ENCODE data around the gene MNX1.

Gene MNX1

DNA sequence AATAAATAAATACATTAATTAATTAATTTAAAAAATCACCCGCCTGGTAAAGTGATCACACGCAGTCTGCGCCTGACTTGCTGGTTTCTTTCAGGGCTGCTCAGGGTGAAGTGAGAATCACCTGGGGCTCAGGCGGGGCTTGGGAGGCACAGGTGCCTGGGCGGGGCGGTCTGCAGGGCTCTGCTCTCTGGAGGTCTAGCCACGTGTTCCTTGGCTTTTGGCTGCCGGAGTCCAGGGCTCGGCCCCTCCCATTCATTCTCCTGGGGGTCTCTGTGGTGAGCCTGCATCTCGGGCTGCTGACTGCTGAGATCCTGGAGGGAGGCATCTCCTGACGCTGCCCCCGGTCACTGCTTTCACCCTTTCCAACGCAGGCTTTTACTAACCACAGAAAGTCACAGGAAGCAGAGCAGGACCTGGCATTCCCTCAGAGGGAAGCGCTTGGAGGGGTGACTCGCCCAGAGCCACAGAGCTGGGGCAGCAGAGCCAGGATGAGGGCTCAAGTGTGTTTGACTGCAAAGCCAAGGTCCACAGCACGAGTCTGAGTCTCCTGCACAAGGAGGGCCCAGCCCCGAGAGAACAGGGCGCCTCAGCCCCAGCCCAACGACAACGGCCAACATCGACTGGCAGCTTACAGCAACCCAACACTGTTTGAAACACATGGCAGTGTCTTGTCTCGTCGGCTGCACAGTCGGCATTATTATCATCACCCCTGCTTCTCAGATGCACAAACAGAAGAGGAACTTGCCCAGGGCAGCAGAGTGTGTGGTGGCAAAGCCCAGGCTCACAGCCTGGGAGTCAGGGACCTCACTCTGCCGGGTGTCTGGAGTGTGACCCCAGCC is 22.4 kb upstream of the MNX1 start:
- no peak for DNase-seq

DNA sequence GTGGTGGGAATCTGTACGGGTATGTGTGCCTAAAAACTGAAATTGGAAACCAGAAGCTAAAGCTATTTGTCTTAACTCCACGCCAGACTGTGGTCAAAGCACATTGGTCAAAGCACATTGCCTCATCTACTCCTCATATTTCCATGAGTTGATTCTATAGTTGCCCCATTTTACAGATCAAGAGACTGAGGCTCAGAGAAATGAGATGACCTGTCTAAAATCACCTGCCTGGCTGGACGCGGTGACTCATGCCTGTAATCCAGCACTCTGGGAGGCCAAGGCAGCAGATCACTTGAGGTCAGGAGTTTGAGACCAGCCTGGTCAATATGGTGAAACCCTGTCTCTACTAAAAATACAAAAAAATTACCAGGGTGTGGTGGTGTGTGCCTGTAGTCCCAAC is 21.7 kb upstream of the MNX1 start:
- no peak for DNase-seq

DNA sequence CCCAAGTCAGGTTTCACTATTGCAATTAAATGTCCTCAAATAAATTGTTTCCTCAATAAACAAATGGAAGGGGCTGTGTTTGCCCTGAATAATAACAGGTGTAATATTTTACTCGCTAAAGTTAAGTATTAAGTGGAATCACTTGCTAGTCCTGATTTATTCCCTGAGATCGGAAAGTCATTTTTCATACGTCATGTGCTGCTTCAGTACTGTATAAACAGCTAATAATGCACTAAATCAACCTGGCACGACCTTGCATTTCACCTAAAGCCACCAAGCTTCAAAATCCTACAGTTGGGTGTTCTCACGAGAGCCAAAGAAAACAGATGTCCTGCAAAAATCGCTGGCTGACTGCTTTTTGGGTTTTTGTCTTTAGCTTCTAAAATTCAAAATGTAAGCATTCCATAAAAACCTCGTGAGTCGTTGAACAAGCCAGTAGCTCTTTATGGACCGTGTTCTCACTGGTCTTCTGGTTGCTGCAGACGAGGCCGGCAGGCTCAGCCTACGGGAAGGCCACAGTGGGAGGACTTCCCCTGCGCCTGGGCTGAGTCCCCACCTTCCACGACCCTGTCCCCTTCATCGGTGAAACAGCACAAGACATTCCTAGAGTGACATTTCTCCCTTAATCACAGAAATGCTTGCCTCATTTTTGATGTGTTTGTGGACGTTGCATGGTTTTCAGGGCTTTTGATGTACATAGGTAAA is 17.9 kb upstream of the MNX1 start:
- no peak for DNase-seq

DNA sequence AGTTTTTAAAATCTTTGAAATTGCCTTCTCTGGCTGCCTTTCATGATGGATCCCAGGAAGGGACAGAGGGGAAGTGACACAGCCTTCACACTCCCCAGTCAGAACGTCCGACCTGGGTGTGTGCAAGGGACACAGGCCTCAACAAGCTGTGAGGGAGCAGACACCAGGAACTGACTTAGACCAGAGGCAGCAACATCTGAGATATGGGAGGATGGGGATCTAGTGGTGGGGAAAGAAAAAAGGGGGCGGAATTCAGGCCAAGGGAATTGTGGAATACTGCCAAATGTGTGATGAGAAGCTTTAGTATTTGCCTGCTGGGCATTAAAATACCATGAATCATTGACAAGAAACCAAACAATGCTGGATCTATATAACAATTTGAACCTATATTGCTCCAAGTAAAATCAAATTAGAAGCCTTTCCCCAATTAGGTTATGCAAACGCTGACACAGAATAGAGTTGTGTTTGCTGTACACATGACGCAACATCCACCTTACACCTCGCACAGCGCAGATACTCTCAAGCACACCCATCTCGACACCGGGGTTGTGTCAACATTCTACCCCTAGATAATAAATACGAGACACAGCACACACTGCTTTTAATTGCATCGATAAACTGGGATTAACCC is 17.2 kb upstream of the MNX1 start:
- no peak for DNase-seq

DNA sequence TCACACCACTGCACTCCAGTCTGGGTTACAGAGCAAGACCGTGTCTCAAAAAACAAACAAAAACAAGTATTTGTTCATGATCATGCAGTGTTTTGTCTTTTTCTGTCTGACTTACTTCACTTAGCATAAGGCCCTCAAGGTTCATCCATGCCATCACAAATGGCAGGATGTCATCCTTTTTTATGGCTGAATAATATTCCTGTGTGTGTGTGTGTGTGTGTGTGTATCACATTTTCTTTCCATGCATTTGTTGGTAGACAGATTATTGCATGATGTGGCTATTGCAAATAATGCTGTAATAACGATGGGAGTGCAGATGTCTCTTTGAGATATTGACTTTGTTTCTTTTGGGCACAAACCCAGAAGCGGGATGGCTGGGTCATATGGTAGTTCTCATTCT is 14.3 kb upstream of the MNX1 start:
- DNase-seq, result no peak

DNA sequence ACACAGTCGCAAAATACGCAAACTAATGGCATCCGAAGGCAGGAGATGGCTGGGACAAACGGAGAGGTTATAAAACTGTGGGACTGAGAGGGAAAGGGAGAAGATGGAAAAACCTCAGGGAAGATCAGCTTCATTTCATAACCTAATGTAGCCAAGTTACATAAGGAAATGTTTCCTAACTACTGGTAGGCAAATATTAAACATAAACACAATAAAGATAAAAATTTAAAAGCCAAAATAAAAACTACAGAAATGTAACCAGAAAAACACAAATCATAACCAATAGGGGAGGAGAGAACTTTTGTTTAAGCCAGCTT is 13.1 kb upstream of the MNX1 start:
- DNase-seq, result no peak

DNA sequence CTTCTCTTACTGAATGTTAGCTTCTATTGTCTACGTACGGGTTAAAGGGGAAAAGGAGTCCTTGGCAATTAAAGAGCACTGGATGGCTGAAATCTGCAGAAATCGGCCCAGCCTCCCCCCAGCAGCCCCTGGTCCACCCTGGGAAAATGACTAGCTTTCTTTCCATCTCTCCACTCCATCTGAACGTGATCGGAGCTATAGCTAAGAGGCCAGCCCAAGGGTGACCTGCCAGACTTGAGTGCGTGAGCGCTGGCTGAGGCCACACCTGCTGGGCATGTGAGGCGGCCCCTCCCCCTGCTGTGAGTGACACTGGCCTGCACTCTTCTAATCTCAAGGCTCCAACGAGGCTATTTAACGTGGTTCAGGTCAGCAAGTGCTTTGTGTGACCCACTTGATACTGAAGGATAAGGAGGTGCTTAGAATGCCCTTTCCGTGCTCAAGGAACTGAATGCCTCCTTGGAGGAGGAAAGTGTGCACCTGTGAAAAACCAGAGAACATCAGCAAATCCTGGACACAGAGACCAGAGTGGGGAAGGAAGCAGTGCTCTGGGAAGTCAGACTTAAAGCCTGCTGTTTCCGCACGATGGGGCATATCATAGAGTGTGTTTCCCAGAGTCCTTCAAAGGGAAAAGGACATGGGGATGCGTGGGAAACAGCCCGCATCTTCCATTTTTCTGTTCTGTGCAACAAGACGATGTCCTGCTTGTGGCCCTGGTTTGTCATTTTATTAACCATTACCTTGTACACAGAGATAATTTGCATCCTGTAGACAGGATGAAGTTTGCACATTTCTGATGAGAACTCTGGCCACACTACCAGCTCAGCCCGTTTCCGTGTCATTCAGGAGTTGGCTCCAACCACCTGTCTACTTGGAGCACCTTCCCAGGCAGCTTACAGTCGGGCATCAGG is 12.5 kb upstream of the MNX1 start:
- DNase-seq, result no peak

DNA sequence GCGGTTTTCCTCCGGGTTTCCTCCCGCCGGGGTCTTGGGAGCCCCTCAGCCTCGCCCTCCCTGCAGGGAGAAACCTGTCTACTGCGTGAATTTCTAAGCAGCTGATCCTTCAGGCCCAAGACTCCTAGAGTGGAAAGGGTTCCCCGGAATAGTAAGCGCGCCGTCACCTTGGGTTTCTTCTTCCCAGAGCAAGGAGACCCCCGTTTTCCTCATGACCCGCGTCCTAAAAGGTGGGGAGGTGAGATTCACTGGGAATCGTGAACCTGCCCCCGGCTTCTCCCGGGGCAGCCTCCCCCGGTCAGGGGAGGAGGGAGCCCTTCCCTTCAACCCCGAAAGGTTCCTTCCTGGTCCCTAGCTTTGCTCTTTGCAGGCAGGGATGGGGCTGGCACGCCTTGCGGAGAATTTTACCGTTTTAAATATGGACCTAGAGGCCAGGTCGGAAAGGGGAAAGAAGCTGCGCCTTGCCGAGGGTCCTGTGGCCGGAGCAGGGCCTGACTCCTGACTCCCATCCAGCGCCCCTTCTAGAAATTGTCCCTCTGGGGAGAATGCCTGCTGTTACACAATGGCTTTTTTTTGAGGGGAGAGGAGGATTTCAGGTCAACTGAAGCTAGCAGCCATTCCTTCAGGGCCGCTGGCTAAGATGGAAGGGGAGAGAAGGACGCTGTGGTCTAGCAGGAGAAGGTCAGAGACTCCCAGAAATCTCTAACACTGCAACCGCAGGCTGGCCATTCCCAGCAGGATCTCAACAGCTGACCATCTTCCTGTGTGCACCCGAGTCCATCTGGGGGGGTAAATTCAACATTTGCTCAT is 11.6 kb upstream of the MNX1 start:
- no peak for DNase-seq

DNA sequence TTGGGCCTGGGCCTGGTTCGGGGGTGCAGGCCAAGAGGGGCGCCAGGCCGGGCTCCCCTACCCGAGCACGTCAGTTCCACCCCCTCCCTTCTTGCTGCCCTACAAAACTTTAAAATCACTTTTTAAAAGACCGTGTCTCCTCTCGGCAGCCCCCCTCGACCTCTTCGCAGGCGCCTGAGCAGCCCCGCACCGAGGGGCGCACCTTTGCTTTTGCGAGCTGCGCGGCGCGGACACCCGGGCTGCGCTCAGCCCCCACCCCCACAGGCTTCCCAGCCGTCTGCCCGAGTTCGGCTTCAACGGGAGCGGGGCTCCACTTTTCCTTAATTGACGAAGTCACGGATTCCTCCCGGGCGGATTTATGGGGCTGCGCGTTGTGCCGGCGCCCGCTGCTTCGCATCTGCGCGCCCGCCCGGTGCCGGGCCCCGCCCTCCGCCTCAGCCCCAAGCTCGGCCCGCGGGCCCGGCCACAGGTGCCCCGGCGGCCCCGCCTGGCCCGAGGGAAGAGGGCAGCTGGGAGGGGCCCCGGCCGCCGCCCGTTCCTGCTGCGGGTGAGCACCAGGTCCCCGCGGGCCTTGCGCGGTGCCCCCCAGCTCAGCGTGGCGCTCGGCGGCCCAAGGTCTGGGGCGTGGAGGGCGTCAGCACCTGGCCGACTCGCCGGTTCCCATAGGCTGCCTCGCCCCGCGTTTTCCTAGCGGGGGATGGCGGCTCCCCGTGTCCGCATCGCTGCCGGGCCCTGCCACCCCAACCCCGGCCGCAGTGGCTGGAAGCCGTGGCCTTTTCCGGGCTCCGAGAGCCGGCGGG is 10.8 kb upstream of the MNX1 start:
- no peak for DNase-seq

DNA sequence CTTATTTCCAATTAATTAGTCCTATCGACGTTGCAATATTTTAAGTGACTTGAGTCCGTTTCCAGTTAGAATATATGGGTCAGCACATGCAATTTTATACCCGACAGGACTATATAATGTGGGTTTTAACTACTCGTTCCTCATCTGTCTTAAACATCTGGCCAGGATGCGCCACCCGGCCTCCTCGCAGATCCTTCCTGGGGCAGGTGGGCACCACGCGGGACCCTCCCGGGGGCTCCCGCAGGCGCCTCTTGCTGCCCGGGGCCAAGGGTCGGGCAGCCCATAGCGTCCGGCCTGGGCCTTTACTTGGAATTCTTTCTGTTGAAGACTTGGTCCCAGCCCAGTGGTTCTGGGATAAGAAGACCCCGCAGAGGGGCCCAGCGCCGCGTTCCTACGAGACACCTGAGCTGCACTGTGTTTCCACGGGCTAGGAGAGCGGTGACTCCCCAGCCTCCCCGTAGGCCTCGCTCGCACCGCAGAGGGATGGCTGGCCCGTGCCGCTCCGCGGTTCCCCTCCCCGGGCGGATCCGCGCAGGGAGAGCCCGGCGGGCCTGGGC is 10.1 kb upstream of the MNX1 start:
- no peak for DNase-seq

DNA sequence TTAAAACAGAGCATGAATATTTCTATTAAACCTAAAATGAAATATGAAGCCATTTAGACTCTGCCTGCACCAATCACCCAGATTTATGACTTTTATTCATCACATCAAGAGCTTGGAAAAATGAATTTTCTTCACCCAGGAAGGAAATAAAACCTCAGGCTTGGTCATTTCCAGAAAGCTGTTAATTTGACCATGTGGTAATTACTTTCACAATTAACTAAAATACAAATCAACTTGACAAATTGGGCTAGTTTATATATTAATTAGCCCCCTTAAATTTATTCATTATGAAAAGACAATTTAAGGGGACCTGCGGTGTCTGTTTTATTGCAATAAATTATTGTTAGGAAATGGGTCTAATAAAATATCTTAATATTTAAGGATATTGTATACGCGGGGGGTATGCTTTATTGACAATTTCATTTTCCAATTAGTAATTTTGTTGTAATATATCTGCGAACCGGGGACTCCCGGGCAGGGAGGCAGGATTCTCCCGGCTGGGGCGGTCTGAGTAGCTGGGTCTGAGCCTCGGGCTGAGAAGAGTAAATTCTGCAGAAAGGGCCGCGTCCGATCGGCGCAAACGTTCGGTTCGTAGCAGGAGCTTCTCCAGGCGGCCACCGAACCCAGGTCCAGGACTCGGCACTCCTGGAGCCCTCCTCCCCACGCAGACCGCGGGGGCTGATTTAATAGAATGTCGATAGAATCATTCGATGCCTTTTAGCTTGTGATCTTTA is 9.4 kb upstream of the MNX1 start:
- no peak for DNase-seq

DNA sequence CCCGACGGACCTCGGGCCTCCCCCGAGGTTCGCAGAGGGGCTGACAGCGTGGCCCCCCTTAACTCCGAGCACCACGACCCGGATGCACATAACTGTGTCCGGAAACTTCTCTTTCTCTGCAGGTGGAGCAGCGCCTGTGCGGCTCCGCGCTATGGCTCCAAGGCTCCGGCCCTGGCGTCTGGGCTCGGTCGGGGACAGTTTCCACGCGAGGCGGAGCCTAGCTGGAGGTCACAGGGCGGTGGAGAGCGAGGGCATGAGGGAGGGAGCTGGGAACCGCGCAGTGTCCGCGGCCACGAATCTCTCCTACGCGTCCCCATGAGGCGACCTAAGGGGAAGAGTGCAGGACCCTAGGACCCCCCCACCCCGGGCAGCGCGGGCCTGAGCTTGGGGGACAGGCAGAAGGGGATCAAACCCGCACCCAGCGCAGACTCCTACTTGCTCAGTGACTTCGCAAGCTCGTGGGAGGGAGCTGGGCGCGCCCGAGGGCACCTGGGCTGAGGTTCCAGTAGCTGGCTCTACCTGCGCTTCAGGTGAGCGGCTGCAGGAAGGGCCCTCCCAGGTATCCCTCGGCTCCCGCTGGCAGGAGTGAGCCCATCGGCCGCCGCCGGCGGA is 8.6 kb upstream of the MNX1 start:
- no peak for DNase-seq

DNA sequence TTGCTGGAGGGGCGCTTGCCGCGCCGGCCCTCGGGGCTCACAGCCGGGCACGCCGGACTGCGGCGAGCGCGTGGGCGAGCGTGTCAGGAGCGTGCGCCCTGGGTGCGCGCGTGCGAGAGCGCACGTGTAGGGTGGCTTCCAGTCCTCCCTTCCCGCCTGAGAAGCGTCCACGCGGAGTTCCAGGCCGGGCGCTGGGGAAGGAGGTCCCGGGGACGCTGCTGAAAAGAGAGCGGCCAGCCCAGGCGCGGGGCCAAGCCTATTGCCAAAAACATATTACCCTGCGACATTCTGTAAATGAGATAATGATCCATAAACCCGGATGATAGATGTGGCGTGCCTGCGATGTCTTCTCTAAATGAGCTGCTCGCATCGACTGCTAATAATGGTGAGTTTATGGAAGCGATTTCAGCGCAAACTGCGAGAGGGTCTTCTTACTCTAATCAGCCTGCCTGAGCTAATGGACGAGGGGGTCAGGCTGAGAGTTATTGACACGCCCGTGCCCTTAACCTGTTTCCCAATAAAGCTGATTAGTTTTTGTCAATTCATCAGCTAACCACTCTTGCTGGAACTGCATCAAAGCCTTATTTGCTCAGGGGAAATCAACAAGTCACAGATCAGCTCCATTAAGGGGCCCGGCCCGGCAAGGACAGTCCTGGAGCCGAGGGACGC is 8.0 kb upstream of the MNX1 start:
- no peak for DNase-seq

DNA sequence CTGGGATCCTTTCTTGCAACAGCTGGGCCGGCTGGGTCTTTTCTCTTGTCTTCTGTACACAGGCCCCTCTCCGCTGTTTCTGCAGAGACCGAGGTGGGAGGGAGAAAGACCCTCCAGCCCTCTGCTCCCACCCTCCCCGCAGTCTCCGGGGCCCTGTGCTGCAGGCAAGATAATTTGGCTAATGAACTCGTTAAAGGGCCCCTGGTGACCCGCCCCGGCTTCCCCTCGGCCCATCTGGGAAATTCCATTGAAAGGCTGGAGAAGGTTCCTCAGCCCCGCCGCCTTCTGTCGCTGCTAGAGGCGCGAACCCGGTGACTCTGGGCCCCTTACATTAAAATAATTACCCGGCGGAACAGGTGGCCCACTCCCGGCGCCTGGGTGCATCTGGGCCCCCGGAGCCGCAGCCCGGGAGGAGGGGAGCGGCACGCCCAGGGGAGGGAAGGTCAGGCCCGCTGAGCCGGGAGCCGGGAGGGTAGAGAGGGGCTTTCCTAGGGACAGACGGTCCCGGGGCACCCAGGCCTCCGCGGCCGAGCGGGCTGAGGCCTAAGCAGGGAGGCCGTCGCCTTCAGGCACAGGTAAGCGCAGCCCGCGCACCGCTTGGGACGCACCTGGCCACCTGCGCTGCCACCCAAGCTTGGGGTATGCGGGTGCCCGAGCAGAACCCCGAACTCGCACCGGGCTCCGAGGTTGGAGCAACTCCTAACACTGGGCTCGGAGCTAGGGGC is 7.3 kb upstream of the MNX1 start:
- no peak for DNase-seq

DNA sequence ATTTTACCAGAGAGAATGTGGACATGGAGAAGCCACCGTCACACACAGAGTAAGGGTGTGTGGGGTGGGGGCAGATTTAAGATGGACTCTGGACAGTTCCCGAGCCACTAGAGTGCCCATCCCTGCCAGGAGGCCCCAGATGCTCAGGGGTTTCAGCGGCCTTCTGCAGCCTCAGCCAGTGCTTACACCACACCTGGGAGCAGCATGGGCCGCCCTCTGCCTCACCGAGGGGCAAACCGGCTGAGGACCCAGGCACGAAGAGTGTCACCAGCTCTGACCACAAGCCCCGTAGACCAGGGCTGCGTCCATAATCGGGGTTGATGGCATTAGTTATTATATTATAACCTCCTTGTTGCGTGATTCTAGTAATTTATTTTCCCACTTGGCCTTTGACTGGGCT is 6.7 kb upstream of the MNX1 start:
- DNase-seq, result peak; percentile 42

DNA sequence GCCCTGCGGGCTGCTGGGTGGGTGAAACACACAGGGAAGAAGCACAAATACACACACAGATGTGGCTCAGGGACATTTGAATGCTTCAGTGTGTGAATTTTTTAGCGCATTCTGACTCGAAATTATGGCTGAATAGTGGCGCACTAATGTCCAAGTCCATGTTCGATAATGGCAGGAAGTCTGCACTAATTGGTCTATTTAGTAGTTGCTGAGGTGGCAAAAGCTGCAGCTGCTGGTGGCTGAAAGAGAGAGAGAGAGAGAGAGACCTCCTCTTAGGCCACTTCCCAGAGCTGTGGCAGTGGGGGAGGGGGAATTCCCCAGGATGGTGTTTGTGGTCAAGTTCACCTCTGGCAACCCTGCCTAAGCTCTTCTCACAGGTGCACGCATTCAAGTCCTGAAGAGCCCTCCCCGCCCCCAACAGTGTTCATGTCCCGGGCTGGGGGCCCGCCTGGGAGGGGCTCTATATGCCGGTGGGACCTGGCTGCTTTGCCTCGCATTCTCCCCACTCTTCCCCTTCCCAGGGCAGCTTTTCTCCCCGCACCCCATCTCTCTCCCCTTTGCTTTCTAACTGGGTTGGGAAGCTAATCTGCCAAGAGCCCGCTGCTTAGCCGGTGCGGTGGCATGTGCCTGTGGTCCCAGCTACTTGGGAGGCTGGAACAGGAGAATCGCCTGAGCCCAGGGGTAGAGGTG is 6.0 kb upstream of the MNX1 start:
- DNase-seq, result peak; percentile 50

DNA sequence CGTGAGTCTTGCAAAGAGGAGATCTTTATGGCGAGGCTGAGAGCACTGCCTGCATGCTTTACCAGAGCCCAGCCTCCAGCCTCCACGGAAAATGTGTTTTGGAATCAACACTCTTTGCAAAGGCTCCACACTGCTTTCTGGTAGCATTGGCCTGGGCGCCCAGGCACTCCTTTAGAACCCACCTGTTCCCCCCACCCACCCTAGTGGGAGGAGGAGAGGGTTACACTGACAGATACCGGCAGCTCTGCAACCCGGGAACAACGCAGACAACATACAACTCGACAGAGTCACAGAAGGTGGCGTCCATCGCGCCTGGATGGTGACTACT is 5.5 kb upstream of the MNX1 start:
- no peak for DNase-seq
